HFFc6 (cell line): ENCODE results near the gene CD82. TPM values are rescaled to one million over a fixed set of nuclear protein-coding genes. Genes with fewer than 3 reads are reported as not detected.

Experiments used
- DNase-seq: peaks from one replicate; pipeline ENCODE4 v3.0.0-alpha.2; 2018
- H3K27ac Mint-ChIP-seq: 2 replicates; pipeline ENCODE4 v1.8.0; 2020; ENCODE audit warnings: mild to moderate bottlenecking, mixed read lengths
- H3K27me3 Mint-ChIP-seq: 2 replicates; pipeline ENCODE4 v1.8.0; 2021; ENCODE audit warnings: mild to moderate bottlenecking, moderate library complexity, mixed read lengths; ENCODE audit not compliant: insufficient read depth
- H3K36me3 Mint-ChIP-seq: 2 replicates; pipeline ENCODE4 v1.8.0; 2021; ENCODE audit warnings: low read depth, mixed read lengths
- H3K4me1 Mint-ChIP-seq: 2 replicates; pipeline ENCODE4 v1.8.0; 2020; ENCODE audit warnings: low read depth, mixed read lengths
- H3K4me3 Mint-ChIP-seq: 2 replicates; pipeline ENCODE4 v1.8.0; 2020; ENCODE audit warnings: mild to moderate bottlenecking, moderate library complexity, mixed read lengths
- H3K9me3 Mint-ChIP-seq: 2 replicates; pipeline ENCODE4 v1.8.0; 2020; ENCODE audit warnings: mild to moderate bottlenecking, mixed read lengths
- CTCF ChIP-seq: fragments of 200-600 bp; sonication (generic); IDR thresholded peaks from 2 replicates; pipeline ENCODE4 v1.5.0; 2021; ENCODE audit warnings: antibody characterized with exemption, mild to moderate bottlenecking
- total RNA-seq, 6 experiments: library from RNA; stranded (reverse); fragmentation: NEBNext Ultra II Directional; extraction: Animal tissue kit (Norgen Biotek cat#: 25700); gene quantifications; 2 replicates in 1 of 6; 3 replicates in 5 of 6; pipeline ENCODE4 v1.2.3, GENCODE V29; 2021

CD82 gene
- total RNA-seq, 6 experiments from 2014 or later, result 17.3 to 31.7 (median 20.7) TPM

GRCh38 chr11:44533921-44534711, 31.3 kb upstream of the CD82 start:
- Mint-ChIP-seq H3K27ac (no peak overlapping the region), H3K9me3 (no peaks in the 10 kb centered on the region), H3K36me3 (no peaks in the 10 kb centered on the region), H3K4me1 (no peaks in the 10 kb centered on the region), H3K27me3 (peaks cover 34% of the 10 kb centered on the region), H3K4me3 (no peak overlapping the region)
- TF ChIP-seq CTCF, result no peak
- no peak for DNase-seq

- H3K9me3 Mint-ChIP-seq, result no peaks in the 10 kb centered on the region
- H3K4me1 Mint-ChIP-seq, result no peaks in the 10 kb centered on the region
- no peak for DNase-seq
- no peaks in the 10 kb centered on the region for H3K36me3 Mint-ChIP-seq
- peaks cover 30% of the 10 kb centered on the region for H3K27me3 Mint-ChIP-seq
- no peak overlapping the region for H3K27ac Mint-ChIP-seq
- no peak for TF ChIP-seq CTCF
- no peak overlapping the region for H3K4me3 Mint-ChIP-seq
Measured at GRCh38 chr11:44535191-44535980, 30.1 kb upstream of the CD82 start.

- Mint-ChIP-seq H3K27ac (no peak overlapping the region), H3K4me3 (no peak overlapping the region), H3K9me3 (no peaks in the 10 kb centered on the region), H3K27me3 (peaks cover 20% of the 10 kb centered on the region), H3K36me3 (no peaks in the 10 kb centered on the region), H3K4me1 (no peaks in the 10 kb centered on the region)
- no peak for TF ChIP-seq CTCF
- DNase-seq, result no peak
Measured at GRCh38 chr11:44536788-44537516, 28.5 kb upstream of the CD82 start.

GRCh38 chr11:44537679-44538078, 27.8 kb upstream of the CD82 start:
- no peak for DNase-seq
- no peaks in the 10 kb centered on the region for H3K36me3 Mint-ChIP-seq
- no peaks in the 10 kb centered on the region for H3K9me3 Mint-ChIP-seq
- no peak overlapping the region for H3K4me3 Mint-ChIP-seq
- no peaks in the 10 kb centered on the region for H3K4me1 Mint-ChIP-seq
- TF ChIP-seq CTCF, result no peak
- no peak overlapping the region for H3K27ac Mint-ChIP-seq
- H3K27me3 Mint-ChIP-seq, result peaks cover 19% of the 10 kb centered on the region

GRCh38 chr11:44538375-44539054, 26.9 kb upstream of the CD82 start:
- Mint-ChIP-seq H3K4me1 (no peaks in the 10 kb centered on the region), H3K27ac (no peak overlapping the region), H3K4me3 (no peak overlapping the region), H3K9me3 (no peaks in the 10 kb centered on the region), H3K27me3 (peaks cover 17% of the 10 kb centered on the region), H3K36me3 (no peaks in the 10 kb centered on the region)
- DNase-seq, result peak; percentile 42
- peak; percentile 98 for TF ChIP-seq CTCF
